HEK293T (cell line): ENCODE results near the gene GRIFIN.

Source experiments
- HDGF ChIP-seq: fragments of 450-650 bp; IDR thresholded peaks from 2 replicates; pipeline ENCODE4 v1.6.1; 2017; ENCODE audit warnings: antibody characterized with exemption, borderline replicate concordance
- TARDBP ChIP-seq: fragments of 450-650 bp; IDR thresholded peaks from 2 replicates; pipeline ENCODE4 v1.6.1; 2016

- TF ChIP-seq HDGF (no peak), TARDBP (no peak)
Measured at GRCh38 chr7:2510909-2511768, 34.9 kb upstream of the GRIFIN start.
